CD4-positive, alpha-beta T cell treated with Interleukin-12 subunit alpha and Interleukin-12 subunit beta, for 1 hour (primary cell): ENCODE measurements around the gene SHQ1.

ENCODE experiments used
- DNase-seq: peaks from one replicate; pipeline ENCODE4 v3.0.0-alpha.2; 2020

The SHQ1 gene

GRCh38 chr3:72702390-72702789 lies 145.9 kb downstream of the SHQ1 start:
- no peak for DNase-seq

GRCh38 chr3:72700106-72700505 lies 148.1 kb downstream of the SHQ1 start:
- DNase-seq, result no peak

GRCh38 chr3:72699631-72700030 lies 148.6 kb downstream of the SHQ1 start:
- no peak for DNase-seq
